Activated T-cell treated with anti-CD3 and anti-CD28 coated beads, Interleukin-2, amount 50 U/mL, for 72 hours (primary cell): ENCODE data around the gene MINDY2. TPM values are rescaled to one million over a fixed set of nuclear protein-coding genes. Genes with fewer than 3 reads are reported as not detected.
"Not testable (repeated sequence)": the region's sequence is repeated elsewhere in the genome, so short reads cannot be mapped to it uniquely, and the experiment has no call there.

ENCODE experiments used
- ATAC-seq, 2 donors: fragments of 150-1000 bp; cut with Tn5 transposase; replicated peaks in 1 of 2; 2 replicates each; pipeline ENCODE4 v1.10.0; 2021; ENCODE audit warnings: moderate library complexity in 2 of 2, mild to moderate bottlenecking in 1 of 2
- DNase-seq, 2 donors: peaks; one replicate each; pipeline ENCODE4 v3.0.0; 2021 to 2022; ENCODE audit warnings: mixed read lengths in 1 of 2
- H3K27ac Mint-ChIP-seq: one replicate; pipeline ENCODE4 v1.8.0; 2022; ENCODE audit warnings: mild to moderate bottlenecking, moderate library complexity, mixed read lengths
- H3K27me3 Mint-ChIP-seq: one replicate; pipeline ENCODE4 v1.8.0; 2022; ENCODE audit warnings: low read depth, mixed read lengths
- H3K36me3 Mint-ChIP-seq, 2 donors: one replicate each; pipeline ENCODE4 v1.8.0; 2022; ENCODE audit warnings: mixed read lengths in 2 of 2, mild to moderate bottlenecking in 1 of 2; ENCODE audit not compliant: insufficient read depth in 2 of 2
- H3K4me1 Mint-ChIP-seq: one replicate; pipeline ENCODE4 v1.8.0; 2022; ENCODE audit warnings: low read depth, mixed read lengths
- H3K4me3 Mint-ChIP-seq, 2 donors: one replicate each; pipeline ENCODE4 v1.8.0; 2022; ENCODE audit warnings: mild to moderate bottlenecking in 2 of 2, mixed read lengths in 2 of 2, moderate library complexity in 2 of 2
- H3K9me3 Mint-ChIP-seq, 2 donors: one replicate each; pipeline ENCODE4 v1.8.0; 2022; ENCODE audit warnings: mixed read lengths in 2 of 2
- total RNA-seq, 2 donors: library from RNA; stranded (reverse); gene quantifications; one replicate each; pipeline ENCODE4 v1.2.3, GENCODE V29; 2022

MINDY2 gene
- total RNA-seq, 2 donors from 2014 or later = 10.6 to 12.3 TPM

DNA sequence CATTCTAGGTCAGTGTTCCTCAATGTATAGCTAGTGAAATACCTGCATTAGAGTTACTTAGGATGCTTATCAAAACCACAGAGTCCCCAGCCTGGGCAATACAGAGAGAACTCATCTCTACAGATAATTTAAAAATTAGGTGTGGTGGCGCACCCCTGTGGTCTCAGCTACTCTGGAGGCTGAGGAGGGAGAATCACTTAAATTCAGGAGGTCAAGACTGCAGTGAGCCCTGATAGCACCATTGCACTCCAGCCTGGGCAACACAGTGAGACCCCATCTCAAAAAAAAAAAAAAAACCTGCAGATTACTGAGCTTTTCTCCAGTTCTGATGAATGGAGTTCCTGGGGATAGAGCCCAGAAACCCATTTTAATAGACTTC, 10.1 kb upstream of the MINDY2 start:
- Mint-ChIP-seq H3K27me3 (no peaks in the 10 kb centered on the region), H3K4me3 (no peak overlapping the region), H3K4me1 (peaks cover 12% of the 10 kb centered on the region), H3K36me3 (peaks cover 4 to 6% of the 10 kb centered on the region in 2 donors), H3K9me3 (peaks cover 1 to 3% of the 10 kb centered on the region in 2 donors), H3K27ac (no peak overlapping the region)
- ATAC-seq = peak in 1 of 2 donors; percentile 40
- peak in 1 of 2 donors; percentile 19 for DNase-seq

DNA sequence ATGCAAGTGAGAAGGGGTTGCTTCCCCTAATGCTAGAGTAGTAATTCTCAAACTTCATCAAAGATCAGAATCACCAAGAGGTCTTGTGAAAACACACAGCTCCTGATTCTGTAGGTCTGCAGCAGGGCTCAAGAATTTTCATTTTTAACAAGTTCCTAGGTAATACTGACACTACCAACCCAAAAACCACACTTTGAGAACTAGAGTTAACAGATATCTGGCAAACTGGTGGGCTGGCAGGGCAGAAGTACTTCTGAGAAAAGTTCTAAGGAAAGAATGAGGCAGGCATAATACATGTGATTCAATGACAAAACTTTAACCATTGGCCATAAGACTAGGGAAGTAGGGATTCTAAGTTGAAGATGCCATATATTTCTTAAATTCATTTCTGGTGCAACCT, 8.8 kb upstream of the MINDY2 start:
- Mint-ChIP-seq H3K9me3 (peaks cover 1 to 3% of the 10 kb centered on the region in 2 donors), H3K27me3 (no peaks in the 10 kb centered on the region), H3K36me3 (peaks cover 4 to 6% of the 10 kb centered on the region in 2 donors), H3K27ac (no peak overlapping the region), H3K4me3 (no peak overlapping the region), H3K4me1 (peaks cover 12% of the 10 kb centered on the region)
- ATAC-seq (peak; percentile 15 to 26), DNase-seq (no peak)

DNA sequence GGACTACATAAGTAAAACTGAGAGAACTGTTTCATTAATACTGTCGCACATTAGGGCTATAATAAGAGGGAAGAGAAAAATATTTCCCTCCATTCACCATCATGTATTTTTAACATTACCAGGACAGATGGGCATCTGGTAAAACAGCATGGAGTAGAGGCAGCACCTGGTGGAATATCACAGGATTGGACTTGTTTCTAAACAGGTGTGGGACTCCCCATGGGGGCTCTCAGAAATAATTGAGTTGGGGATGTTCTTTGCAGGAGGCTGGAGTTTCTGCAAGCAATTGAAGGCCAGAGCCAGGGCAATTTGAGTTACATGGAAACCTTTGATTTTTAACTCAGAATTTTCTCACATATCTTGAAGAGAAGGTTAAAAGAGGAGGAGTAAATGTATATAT, 8.4 kb upstream of the MINDY2 start:
- ATAC-seq (no peak), DNase-seq (no peak)
- no peak overlapping the region for H3K27ac Mint-ChIP-seq
- peaks cover 1 to 3% of the 10 kb centered on the region in 2 donors for H3K9me3 Mint-ChIP-seq
- H3K27me3 Mint-ChIP-seq = no peaks in the 10 kb centered on the region
- peaks cover 12% of the 10 kb centered on the region for H3K4me1 Mint-ChIP-seq
- no peak overlapping the region for H3K4me3 Mint-ChIP-seq
- peaks cover 4 to 6% of the 10 kb centered on the region in 2 donors for H3K36me3 Mint-ChIP-seq

GRCh38 chr15:58764468-58764867, 6.6 kb upstream of the MINDY2 start:
- Mint-ChIP-seq H3K4me3 (no peak overlapping the region), H3K9me3 (peaks cover 1 to 3% of the 10 kb centered on the region in 2 donors), H3K27ac (no peak overlapping the region), H3K27me3 (no peaks in the 10 kb centered on the region), H3K36me3 (peaks cover 4 to 6% of the 10 kb centered on the region in 2 donors), H3K4me1 (peaks cover 12% of the 10 kb centered on the region)
- no peak for DNase-seq
- ATAC-seq = no peak

GRCh38 chr15:58766290-58766689, 4.8 kb upstream of the MINDY2 start:
- Mint-ChIP-seq H3K4me3 (no peak overlapping the region), H3K27ac (no peak overlapping the region), H3K9me3 (peaks cover 1 to 3% of the 10 kb centered on the region in 2 donors), H3K4me1 (peaks cover 6% of the 10 kb centered on the region), H3K36me3 (peaks cover 6% of the 10 kb centered on the region in 2 donors), H3K27me3 (no peaks in the 10 kb centered on the region)
- ATAC-seq = no peak
- DNase-seq = no peak

- not testable (repeated sequence) for H3K4me1 Mint-ChIP-seq, H3K27me3 Mint-ChIP-seq, ATAC-seq, H3K27ac Mint-ChIP-seq, H3K4me3 Mint-ChIP-seq, H3K9me3 Mint-ChIP-seq, H3K36me3 Mint-ChIP-seq, DNase-seq
Measured at GRCh38 chr15:58768601-58769004, 2.5 kb upstream of the MINDY2 start.

DNA sequence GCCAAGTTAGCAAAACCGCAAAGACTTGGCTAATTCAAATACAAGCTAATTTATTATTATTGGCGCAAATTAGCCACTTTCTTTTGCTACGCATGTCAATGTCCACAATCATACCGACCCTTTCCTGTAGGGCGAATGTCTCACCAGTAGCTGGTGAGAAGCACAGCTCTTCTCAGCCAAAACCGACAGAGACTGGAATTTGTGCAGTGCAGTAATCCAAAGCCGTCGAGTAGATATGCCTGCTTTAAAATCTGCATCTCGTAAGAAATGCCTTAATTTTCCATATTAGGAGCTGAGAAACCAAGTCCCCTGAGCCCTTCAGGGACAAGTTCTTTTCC, 614 bp upstream of the MINDY2 start:
- Mint-ChIP-seq H3K4me3 (no peak overlapping the region), H3K9me3 (no peaks in the 10 kb centered on the region), H3K27me3 (no peaks in the 10 kb centered on the region), H3K27ac (peak overlapping the region; percentile 80), H3K4me1 (peaks cover 8% of the 10 kb centered on the region), H3K36me3 (peaks cover 2 to 5% of the 10 kb centered on the region in 2 donors)
- ATAC-seq (peak; percentile 19 to 35), DNase-seq (peak in 1 of 2 donors; percentile 39)

DNA sequence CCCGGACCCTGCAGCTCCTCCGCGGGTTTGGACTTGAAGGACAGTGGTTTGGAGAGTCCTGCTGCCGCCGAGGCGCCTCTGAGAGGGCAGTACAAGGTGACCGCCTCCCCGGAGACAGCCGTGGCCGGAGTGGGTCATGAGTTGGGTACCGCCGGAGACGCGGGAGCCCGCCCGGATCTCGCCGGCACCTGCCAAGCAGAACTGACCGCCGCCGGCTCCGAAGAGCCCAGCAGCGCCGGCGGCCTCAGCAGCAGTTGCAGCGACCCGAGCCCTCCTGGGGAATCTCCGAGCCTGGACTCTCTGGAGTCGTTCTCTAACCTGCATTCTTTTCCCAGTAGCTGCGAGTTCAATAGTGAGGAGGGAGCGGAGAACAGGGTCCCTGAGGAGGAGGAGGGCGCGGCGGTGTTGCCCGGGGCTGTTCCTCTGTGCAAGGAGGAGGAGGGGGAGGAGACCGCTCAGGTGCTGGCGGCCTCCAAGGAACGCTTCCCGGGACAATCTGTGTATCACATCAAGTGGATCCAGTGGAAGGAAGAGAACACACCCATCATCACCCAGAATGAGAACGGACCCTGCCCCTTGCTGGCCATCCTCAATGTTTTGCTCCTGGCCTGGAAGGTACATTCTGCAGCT, 634 bp downstream of the MINDY2 start:
- Mint-ChIP-seq H3K4me3 (no peak overlapping the region), H3K27ac (peak overlapping the region; percentile 82), H3K4me1 (peaks cover 8% of the 10 kb centered on the region), H3K36me3 (peaks cover 2 to 3% of the 10 kb centered on the region in 2 donors), H3K27me3 (no peaks in the 10 kb centered on the region), H3K9me3 (no peaks in the 10 kb centered on the region)
- ATAC-seq (peak in 1 of 2 donors; percentile 11), DNase-seq (peak; percentile 31 to 42)

- Mint-ChIP-seq H3K27ac (no peak overlapping the region), H3K9me3 (no peaks in the 10 kb centered on the region), H3K4me3 (no peak overlapping the region), H3K36me3 (peaks cover 2 to 3% of the 10 kb centered on the region in 2 donors), H3K27me3 (no peaks in the 10 kb centered on the region), H3K4me1 (peaks cover 8% of the 10 kb centered on the region)
- ATAC-seq = no peak
- DNase-seq = no peak
Measured at GRCh38 chr15:58773024-58773423, 1.9 kb downstream of the MINDY2 start.

- H3K27me3 Mint-ChIP-seq = no peaks in the 10 kb centered on the region
- no peaks in the 10 kb centered on the region for H3K9me3 Mint-ChIP-seq
- peaks cover 2 to 3% of the 10 kb centered on the region in 2 donors for H3K36me3 Mint-ChIP-seq
- H3K4me3 Mint-ChIP-seq = no peak overlapping the region
- H3K4me1 Mint-ChIP-seq = peaks cover 8% of the 10 kb centered on the region
- DNase-seq = no peak
- ATAC-seq = no peak
- H3K27ac Mint-ChIP-seq = no peak overlapping the region
Measured at GRCh38 chr15:58775402-58775801, 4.3 kb downstream of the MINDY2 start.

DNA sequence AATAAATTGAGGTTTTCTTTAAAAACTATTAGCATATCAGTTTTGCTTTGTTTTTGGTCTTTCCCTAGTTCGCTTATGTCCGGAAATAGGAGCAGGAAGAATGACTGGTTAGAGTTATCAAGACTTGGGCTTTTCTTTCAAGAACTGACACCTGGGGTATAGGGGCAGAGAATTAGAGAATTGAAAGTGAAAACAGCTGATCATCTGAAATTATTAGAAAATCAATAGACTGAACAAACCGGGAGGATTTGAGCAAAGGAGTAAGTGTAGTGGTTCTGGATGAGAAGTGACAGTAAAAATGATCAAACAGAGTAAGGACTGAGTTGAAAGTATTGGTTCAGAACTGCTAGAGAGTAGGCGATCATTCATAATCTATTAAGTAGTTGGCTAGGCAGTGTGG, 6.0 kb downstream of the MINDY2 start:
- no peak overlapping the region for H3K4me3 Mint-ChIP-seq
- no peak overlapping the region for H3K27ac Mint-ChIP-seq
- ATAC-seq (no peak), DNase-seq (no peak)
- H3K9me3 Mint-ChIP-seq = no peaks in the 10 kb centered on the region
- no peaks in the 10 kb centered on the region for H3K27me3 Mint-ChIP-seq
- H3K4me1 Mint-ChIP-seq = peaks cover 8% of the 10 kb centered on the region
- no peaks in the 10 kb centered on the region for H3K36me3 Mint-ChIP-seq

DNA sequence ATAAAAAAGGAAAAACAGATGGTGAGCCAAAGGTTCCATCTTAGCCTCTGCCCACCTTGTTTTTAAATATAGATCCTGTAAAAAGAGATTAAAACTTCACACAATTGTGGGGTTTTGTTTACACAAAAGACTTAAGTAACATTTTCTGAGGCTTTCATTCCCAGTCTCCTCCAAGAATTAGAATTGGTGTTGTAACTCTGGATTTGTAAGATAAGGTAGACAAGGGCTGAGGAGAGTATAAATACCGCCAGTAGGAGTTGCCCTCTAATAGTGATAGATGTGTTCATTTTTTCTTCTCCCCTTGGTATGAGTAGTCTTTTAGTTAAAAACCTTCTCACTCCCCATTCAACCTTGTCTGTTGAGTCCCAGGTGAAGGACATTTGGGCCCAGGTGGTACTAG, 8.5 kb downstream of the MINDY2 start:
- Mint-ChIP-seq H3K9me3 (no peaks in the 10 kb centered on the region), H3K4me1 (no peaks in the 10 kb centered on the region), H3K27me3 (no peaks in the 10 kb centered on the region), H3K36me3 (no peaks in the 10 kb centered on the region), H3K27ac (no peak overlapping the region), H3K4me3 (no peak overlapping the region)
- no peak for DNase-seq
- no peak for ATAC-seq

GRCh38 chr15:58785355-58785754, 14.3 kb downstream of the MINDY2 start:
- Mint-ChIP-seq H3K27ac (no peak overlapping the region), H3K4me3 (no peak overlapping the region), H3K36me3 (peaks cover 0 to 2% of the 10 kb centered on the region in 2 donors), H3K9me3 (no peaks in the 10 kb centered on the region), H3K27me3 (no peaks in the 10 kb centered on the region), H3K4me1 (no peaks in the 10 kb centered on the region)
- DNase-seq = no peak
- ATAC-seq = no peak

- no peak overlapping the region for H3K27ac Mint-ChIP-seq
Measured at GRCh38 chr15:58788056-58788710, 17.1 kb downstream of the MINDY2 start.

More at GRCh38 chr15:58788056-58788710, 17.1 kb downstream of the MINDY2 start:
- Mint-ChIP-seq H3K4me3 (no peak overlapping the region), H3K9me3 (no peaks in the 10 kb centered on the region), H3K36me3 (peaks cover 0 to 2% of the 10 kb centered on the region in 2 donors), H3K4me1 (no peaks in the 10 kb centered on the region), H3K27me3 (no peaks in the 10 kb centered on the region)
- ATAC-seq (no peak), DNase-seq (no peak)
